Large intestine (tissue), 3 donors: ENCODE data around the gene MRPS18A. TPM values are rescaled to one million over a fixed set of nuclear protein-coding genes. Genes with fewer than 3 reads are reported as not detected.

Source experiments
- DNase-seq, 2 donors: peaks; one replicate each; pipeline versions ENCODE4 v3.0.0 to v3.0.0-alpha.2; 2013
- H3K27ac ChIP-seq: one replicate; pipeline ENCODE4 v1.5.1; 2013; ENCODE audit warnings: low read length
- H3K27me3 ChIP-seq: 2 replicates; pipeline ENCODE4 v1.6.1; 2013; ENCODE audit warnings: low read length; ENCODE audit not compliant: control insufficient read depth, insufficient read depth
- H3K36me3 ChIP-seq: 2 replicates; pipeline ENCODE4 v1.6.1; 2013; ENCODE audit warnings: low read length; ENCODE audit not compliant: control insufficient read depth, insufficient read depth
- H3K4me1 ChIP-seq: one replicate; pipeline ENCODE4 v1.6.1; 2013; ENCODE audit warnings: low read length; ENCODE audit not compliant: control insufficient read depth, insufficient read depth
- H3K4me3 ChIP-seq: one replicate; pipeline ENCODE4 v1.5.1; 2013; ENCODE audit warnings: low read length
- H3K9me3 ChIP-seq: one replicate; pipeline ENCODE4 v1.6.1; 2013; ENCODE audit warnings: mild to moderate bottlenecking, low read depth, low read length, moderate library complexity; ENCODE audit not compliant: control insufficient read depth
- WGBS: methylation state at CpG from one replicate; pipeline ENCODE4 v1.1.5; 2013; ENCODE audit warnings: low lambda C conversion rate; ENCODE audit not compliant: insufficient coverage; 5-methylcytosine and 5-hydroxymethylcytosine counted together
- polyA plus RNA-seq: library from polyadenylated mRNA; unstranded; fragments of 120-200 nt; gene quantifications from one replicate; pipeline ENCODE4 v1.2.1, GENCODE V29; 2013

The MRPS18A gene
- polyA plus RNA-seq, 1 donor: 46.5 TPM

DNA sequence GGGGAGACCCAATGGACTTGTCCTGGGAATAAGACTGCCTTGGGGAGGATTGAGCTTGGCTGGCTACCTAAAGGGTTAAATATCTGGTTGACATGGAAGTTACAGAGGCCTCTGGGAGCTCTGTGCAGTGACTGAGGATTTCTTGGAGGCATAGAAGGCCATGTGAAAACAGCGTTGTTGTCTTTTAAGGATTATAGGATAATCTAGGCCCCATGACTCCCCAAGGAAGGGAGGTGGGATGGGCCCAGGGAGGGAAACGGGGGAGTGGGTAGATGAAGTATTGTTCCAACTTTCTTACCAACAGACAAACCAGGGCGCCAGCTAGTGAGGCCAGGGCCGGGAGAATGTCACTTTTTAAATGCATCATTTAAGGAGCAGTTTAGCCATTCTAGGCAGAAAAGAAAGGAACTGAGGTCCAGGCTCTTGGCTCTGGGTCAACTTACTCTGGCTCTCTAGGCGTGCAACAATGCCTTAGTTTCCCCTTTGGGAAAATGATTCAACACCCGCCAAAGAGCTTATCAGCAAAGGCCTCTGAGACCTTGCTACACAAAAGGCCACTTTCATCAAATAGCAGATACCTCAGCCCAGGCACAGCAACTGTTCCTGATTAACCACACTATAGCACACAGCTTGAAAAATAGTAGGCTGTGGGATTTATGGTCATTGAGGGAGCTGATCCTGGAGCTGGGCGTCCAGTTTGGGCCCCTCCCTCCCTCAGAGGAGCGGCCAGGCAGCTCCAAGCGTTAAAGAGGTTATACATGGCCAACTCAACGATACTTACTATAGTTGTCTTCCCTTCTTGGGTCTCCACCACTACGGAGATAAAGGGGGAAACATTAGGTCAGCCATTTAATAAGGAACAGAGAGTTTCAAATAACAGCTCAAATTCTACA, 7.0 kb downstream of the MRPS18A start:
- no peaks in the 10 kb centered on the region for H3K27me3 ChIP-seq
- H3K4me1 ChIP-seq: peaks cover 38% of the 10 kb centered on the region
- no CpG with 5 or more reads among the region's 11 CpGs for WGBS
- peaks cover 59% of the 10 kb centered on the region for H3K36me3 ChIP-seq
- peak overlapping the region; percentile 34 for H3K27ac ChIP-seq
- no peaks in the 10 kb centered on the region for H3K9me3 ChIP-seq
- DNase-seq: no peak
- H3K4me3 ChIP-seq: no peak overlapping the region

GRCh38 chr6:43679057-43679456, 8.5 kb downstream of the MRPS18A start:
- Histone ChIP-seq H3K4me3 (no peak overlapping the region), H3K36me3 (peaks cover 71% of the 10 kb centered on the region), H3K4me1 (peaks cover 31% of the 10 kb centered on the region), H3K9me3 (no peaks in the 10 kb centered on the region), H3K27ac (no peak overlapping the region), H3K27me3 (no peaks in the 10 kb centered on the region)
- 80% methylated on average over 1 of the region's 6 CpGs for whole genome bisulfite sequencing
- no peak for DNase-seq

DNA sequence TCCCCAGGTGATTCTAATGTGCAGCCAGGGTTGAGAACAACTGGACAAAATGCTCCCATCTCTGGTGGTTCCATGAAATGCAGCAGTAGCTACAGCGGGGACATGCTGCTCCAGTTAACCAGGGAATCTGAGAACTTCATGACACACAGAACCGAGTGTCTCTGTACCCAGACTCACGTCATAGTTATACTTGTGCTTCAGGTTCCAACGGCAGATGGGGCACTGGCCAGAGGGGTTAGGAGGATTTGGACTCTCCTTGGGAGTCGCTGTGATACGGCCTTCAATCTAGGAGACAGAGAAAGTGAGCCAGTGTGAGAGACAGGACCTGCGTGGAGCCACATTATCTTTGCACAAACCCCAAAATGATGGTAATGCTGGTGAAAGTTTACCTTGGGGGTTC, 9.2 kb downstream of the MRPS18A start:
- no peak for DNase-seq
- no CpG with 5 or more reads among the region's 7 CpGs for WGBS
- H3K36me3 ChIP-seq: peaks cover 79% of the 10 kb centered on the region
- H3K9me3 ChIP-seq: no peaks in the 10 kb centered on the region
- H3K27me3 ChIP-seq: no peaks in the 10 kb centered on the region
- H3K27ac ChIP-seq: no peak overlapping the region
- peaks cover 26% of the 10 kb centered on the region for H3K4me1 ChIP-seq
- no peak overlapping the region for H3K4me3 ChIP-seq

GRCh38 chr6:43677759-43678158, 9.8 kb downstream of the MRPS18A start:
- WGBS: no CpG with 5 or more reads among the region's 7 CpGs
- H3K36me3 ChIP-seq: peaks cover 81% of the 10 kb centered on the region

DNA sequence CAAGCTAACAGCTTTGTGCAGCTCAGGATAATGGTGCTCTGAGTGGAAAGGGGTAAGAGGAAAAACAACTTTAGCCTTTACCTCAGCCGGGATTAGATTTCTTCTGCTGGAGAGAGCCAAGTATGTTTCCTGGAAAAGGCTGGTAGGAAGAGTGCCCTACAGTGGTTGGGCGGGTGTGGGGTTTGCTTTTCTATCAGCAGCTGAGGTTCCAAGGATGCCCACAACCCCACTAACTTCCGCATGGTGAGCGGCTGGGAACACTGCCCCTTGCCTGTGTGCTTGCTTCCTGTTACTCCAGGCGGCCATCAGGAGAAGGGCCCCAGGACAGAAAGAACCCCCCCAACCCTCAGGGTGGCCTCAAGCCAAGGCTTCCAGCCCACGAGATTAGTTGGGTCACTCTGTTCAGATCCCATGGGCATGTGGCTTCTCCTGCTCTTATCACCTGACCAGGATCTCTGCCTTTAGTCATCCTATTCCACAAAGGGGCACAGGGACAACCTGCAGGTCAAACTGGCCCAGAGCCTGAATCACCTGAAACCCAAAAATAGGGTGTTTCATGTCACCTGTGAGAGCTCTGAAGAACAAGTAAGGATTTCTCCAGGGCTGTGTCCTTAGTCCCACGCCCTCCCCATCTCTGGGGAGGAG, 10.5 kb downstream of the MRPS18A start:
- Histone ChIP-seq H3K36me3 (peaks cover 86% of the 10 kb centered on the region), H3K9me3 (no peaks in the 10 kb centered on the region), H3K27ac (peak overlapping the region; percentile 9), H3K4me1 (peaks cover 23% of the 10 kb centered on the region), H3K4me3 (no peak overlapping the region), H3K27me3 (no peaks in the 10 kb centered on the region)
- DNase-seq: no peak
- WGBS: no CpG with 5 or more reads among the region's 7 CpGs

More at GRCh38 chr6:43677759-43678158, 9.8 kb downstream of the MRPS18A start:
- DNase-seq: no peak
- no peaks in the 10 kb centered on the region for H3K9me3 ChIP-seq
- H3K27me3 ChIP-seq: no peaks in the 10 kb centered on the region
- H3K4me1 ChIP-seq: peaks cover 25% of the 10 kb centered on the region
- H3K4me3 ChIP-seq: no peak overlapping the region
- peak overlapping the region; percentile 9 for H3K27ac ChIP-seq

- H3K4me3 ChIP-seq: no peak overlapping the region
- no peaks in the 10 kb centered on the region for H3K27me3 ChIP-seq
- peaks cover 88% of the 10 kb centered on the region for H3K36me3 ChIP-seq
- WGBS: no CpG with 5 or more reads among the region's 8 CpGs
- H3K27ac ChIP-seq: no peak overlapping the region
- no peaks in the 10 kb centered on the region for H3K9me3 ChIP-seq
- H3K4me1 ChIP-seq: peaks cover 16% of the 10 kb centered on the region
- no peak for DNase-seq
Measured at GRCh38 chr6:43674921-43675320, 12.7 kb downstream of the MRPS18A start.

DNA sequence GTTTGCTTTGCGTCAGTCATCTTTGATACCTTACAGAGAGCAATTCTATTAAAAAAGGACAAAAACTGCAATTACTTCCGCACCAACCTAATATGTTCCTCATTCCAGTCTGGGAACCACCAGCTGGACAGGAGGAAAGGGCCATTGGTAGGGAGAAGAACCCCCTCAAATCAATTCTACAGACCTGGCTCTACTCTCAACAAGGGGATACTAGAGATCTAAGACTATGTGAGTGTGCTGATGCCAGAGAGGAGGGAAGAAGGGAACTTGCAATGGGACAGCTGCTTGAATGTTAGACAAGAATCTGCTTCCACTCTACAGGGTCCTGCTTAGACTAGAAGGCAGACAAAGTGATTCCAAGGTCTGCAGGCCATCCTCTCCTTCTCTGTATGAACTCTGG, 13.3 kb downstream of the MRPS18A start:
- Histone ChIP-seq H3K9me3 (no peaks in the 10 kb centered on the region), H3K4me3 (no peak overlapping the region), H3K27ac (no peak overlapping the region), H3K27me3 (no peaks in the 10 kb centered on the region), H3K36me3 (peaks cover 90% of the 10 kb centered on the region), H3K4me1 (peaks cover 16% of the 10 kb centered on the region)
- WGBS: 100% methylated on average over 1 of the region's 2 CpGs
- no peak for DNase-seq

DNA sequence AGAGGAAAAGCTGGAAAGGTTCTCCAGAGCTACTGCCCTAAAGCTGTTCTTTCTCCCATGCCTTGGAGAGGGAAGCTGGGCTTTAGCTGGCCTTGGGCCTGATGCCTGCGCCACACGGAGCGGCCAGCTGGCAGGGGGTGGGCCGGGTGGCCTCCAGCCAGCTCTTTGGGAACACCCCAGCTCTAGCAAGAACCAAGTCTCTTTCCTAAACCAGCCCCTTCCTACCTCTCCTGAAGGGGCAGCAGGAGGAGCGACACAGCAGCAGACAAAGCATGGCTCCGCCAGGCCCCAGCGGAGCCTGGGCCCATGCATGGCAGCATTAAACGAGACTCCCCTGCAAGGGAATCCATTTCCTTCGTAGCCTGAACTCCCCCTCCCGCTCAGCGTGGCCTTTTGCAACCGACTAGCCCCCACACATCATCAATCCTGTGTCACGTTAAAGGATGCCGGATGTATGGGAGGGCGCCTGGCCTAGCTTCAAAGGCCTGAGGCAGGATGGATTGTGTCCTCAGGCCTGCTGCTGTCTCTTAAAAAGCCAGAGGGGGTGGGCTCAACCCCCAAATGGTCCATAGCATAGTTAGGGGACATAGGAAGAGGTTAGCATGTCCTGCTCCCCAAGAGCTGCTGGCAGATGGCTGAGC, 14.0 kb downstream of the MRPS18A start:
- Histone ChIP-seq H3K27ac (no peak overlapping the region), H3K4me3 (no peak overlapping the region), H3K9me3 (no peaks in the 10 kb centered on the region), H3K4me1 (peaks cover 17% of the 10 kb centered on the region), H3K36me3 (peaks cover 85% of the 10 kb centered on the region), H3K27me3 (no peaks in the 10 kb centered on the region)
- no peak for DNase-seq
- no CpG with 5 or more reads among the region's 15 CpGs for WGBS

DNA sequence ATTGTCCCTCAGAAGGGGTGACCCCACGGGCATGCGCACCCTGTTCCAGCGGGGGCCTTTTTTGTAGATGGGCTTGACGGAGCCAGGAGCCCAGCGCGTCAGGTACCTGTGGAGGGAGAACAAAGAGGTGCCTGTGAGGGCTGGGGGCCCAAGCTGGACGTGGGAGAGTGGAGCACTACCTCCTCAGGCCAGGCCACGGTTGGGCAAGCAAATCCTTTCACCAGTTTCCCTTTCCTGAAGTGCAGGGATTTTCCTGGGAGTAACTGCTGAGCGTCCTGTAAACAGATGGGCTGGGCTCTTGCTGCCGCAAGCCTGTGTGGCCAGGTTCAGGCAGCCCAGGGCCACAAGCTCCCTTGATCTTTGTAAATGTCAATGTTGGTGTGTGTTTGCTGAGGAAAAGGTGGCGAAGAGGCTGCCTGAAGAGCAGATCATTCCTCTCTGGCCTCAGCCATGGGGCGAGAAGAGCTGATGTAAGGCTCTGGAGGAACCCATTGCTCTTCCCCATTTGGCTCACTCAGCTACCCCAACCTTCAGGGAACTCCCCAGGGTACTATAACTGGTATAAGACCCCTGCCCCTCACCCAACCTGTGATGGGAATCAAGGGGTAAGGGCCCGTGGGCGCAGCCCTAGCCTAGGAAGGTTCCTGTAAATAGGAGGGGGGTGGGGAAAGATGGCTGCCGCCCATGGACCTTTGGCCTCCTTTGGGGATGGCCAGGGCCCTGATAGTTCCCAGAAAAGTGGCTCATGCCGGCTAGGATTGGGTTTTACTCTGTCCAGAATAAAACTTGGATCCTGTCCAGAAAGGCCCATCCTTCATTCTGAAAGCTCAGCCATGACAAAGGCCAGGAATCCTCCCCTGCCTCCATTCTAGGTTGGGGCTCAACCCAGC, 15.5 kb downstream of the MRPS18A start:
- no CpG with 5 or more reads among the region's 16 CpGs for WGBS
- Histone ChIP-seq H3K27ac (peak overlapping the region; percentile 37), H3K4me3 (no peak overlapping the region), H3K36me3 (peaks cover 72% of the 10 kb centered on the region), H3K4me1 (peaks cover 26% of the 10 kb centered on the region), H3K27me3 (no peaks in the 10 kb centered on the region), H3K9me3 (no peaks in the 10 kb centered on the region)
- DNase-seq: no peak
